Measurements from ENCODE around the gene MBP.
A peak's percentile ranks its signal among the peaks of the same experiment; 100 is the strongest.

Gene MBP

DNA sequence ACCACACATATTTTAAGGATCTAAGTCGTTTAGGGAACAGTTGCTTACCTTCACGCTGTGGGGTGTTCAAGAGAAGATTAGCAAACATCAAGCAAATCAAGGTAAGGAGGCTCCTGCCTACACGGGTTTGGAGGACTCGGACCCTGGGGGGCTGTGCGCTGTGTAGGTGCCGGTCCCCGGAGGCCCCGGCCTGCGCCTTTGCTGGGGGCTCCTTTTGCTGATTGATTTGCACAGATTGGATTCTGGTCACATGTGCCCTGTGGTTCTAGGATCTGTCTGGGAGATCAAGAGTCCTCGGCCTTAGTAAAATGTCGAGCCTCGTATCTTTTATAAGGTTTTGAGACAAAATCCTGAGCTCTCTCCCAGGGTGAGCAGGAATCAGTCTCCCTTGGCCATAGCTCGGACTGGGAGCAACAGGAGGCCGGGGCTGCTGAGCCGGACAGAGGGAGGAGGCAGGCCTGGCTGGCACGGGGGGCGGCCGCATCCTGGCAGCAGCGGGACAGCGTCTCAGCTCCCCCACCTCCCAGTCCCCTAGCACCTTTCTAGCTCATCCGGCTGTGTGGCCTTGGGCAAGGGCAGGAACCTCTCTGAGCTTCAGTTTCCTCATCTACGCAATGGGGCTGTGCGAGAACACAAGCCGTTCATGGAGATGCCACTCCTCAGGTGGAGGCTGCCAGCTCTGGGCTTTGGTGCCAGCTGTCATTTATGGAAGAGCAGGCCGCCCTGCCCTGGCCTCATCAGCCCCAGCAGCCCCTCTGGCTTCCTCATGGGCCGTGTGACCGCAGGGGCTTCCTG lies 147.2 kb downstream of the MBP start:
- H3K4me3 ChIP-seq (ENCODE audit: low read depth, low read length) = no peak overlapping the region
- CTCF ChIA-PET = interaction anchor here (1.3 to 7.4 kb wide), 7 partner anchors 9 to 225 kb away, joined by 3 to 189 read pairs (median 79); no protein-coding TSS in a partner anchor
- DNase-seq (ENCODE audit: low read depth, low spot score) = no peak
- TF ChIP-seq, protein P1, sequence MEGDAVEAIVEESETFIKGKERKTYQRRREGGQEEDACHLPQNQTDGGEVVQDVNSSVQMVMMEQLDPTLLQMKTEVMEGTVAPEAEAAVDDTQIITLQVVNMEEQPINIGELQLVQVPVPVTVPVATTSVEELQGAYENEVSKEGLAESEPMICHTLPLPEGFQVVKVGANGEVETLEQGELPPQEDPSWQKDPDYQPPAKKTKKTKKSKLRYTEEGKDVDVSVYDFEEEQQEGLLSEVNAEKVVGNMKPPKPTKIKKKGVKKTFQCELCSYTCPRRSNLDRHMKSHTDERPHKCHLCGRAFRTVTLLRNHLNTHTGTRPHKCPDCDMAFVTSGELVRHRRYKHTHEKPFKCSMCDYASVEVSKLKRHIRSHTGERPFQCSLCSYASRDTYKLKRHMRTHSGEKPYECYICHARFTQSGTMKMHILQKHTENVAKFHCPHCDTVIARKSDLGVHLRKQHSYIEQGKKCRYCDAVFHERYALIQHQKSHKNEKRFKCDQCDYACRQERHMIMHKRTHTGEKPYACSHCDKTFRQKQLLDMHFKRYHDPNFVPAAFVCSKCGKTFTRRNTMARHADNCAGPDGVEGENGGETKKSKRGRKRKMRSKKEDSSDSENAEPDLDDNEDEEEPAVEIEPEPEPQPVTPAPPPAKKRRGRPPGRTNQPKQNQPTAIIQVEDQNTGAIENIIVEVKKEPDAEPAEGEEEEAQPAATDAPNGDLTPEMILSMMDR (IDR thresholded peaks at IDR 0.05; ENCODE audit: insufficient read depth, low read length, missing control alignments) = no peak
- POLR2A ChIA-PET = no interaction called here

DNA sequence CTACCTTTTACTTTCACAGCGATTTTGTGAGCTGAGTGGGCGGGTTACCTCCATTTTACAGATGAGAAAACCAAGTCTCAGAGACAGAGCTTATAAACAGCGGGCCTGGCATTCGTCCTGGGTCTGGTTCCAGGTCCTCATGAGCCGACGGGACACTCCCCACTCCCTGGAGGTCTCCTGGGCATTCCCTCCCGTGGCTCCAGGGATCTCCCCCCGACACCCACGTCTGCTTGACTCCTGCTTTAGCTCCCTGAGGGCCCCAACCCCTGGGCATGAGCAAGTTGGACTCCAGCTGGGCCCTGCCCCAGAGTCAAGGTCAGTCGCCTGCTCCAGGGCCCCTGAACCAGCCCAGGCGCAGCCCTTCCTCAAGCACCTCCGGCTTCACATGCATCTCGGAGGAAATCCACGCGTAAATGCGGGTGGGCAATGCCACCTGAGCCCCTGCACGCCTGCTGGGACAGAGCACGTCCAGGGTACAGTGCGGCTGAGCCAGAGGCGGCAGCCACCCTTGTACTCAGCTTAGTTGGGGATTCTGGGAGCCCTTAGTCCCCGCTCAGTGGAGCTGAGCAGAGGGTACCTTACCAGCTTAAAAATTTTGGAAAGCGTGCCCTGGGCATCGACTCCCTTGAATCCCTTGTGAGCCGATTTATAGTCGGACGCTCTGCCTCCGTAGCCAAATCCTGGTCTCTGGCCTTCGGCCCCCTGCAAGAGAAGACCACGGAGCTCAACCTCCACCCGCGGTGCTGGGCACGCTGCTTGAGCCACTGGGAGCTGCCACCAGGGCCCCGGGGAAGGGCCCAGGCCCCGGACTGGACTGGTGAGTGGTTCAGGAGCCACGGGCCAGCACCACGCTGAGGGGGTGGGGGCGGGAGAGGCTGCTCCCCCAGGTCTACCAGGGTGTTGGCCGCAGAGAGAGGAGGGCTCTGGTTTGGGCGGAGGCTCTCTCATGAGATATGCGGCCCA lies 148.1 kb downstream of the MBP start:
- ChIA-PET CTCF (interaction anchor here (1.3 to 7.4 kb wide), 19 partner anchors 10 to 225 kb away, joined by 4 to 189 read pairs (median 11); no protein-coding TSS in a partner anchor), POLR2A (no interaction called here)
- TF ChIP-seq, protein P1 (IDR thresholded peaks at IDR 0.05; ENCODE audit: insufficient read depth, low read length, missing control alignments) = no peak
- no peak for DNase-seq (ENCODE audit: low read depth, low spot score)
- H3K4me3 ChIP-seq (ENCODE audit: low read depth, low read length) = no peak overlapping the region

DNA sequence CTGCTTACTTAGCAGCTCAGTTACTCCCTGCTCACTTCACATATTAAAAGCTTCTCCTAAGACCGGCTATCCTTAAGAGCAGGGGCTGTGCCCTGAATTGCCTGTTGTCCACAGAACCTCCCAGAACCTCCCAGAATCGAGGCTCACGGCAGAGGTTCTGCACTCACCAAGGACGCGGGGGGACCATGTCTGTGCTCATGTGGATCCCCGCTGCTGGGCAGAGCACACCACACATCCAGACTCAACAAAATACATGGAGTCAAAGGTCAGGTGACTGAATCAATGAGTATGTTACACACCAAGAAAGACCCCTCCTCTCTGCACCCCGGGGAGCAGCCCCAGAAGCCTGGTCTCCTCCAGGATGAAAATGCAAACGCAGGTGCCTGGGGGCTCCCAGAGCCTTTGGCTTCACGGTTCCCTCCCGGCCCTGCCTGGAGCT lies 149.0 kb downstream of the MBP start:
- POLR2A ChIA-PET = no interaction called here
- CTCF ChIA-PET = interaction anchor here (0.6 to 7.4 kb wide), 37 partner anchors 9 to 268 kb away, joined by 3 to 189 read pairs (median 5); no protein-coding TSS in a partner anchor
- TF ChIP-seq, protein P1 (IDR thresholded peaks at IDR 0.05; ENCODE audit: insufficient read depth, low read length, missing control alignments) = no peak

DNA sequence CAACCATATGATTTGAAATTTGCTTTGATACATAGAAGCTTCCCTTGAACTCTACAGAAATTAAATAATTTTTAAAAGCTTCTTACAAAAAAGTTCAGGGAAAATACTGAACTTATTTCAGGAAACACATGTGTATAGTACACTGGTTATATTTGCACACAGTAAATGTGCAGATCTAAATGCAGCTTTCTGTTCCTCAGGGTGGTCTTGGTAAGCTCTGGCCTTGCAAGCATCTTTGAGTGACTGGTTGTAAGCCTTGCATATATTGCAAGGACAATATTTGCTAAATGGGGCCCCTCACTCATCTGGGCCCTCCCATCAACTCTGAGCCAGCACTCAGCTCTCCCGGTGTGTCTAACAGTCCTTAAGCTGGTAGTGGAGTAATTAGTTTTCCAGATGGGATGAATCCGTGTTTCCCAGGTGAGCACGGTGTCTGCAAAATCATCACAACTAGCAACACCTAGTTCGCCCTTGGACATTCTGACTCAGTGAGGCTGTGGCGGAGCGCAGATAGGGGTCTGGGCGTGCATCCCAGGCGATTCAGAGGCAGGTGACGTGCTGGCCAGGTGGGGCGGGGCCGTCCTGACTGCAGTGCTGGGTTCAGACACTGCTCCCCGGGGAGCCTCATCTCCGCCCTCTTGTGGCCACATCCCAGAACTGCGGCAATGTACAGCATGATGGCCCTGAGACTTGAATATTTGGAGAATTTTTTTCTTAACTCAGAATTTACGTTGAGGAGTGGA lies 149.6 kb downstream of the MBP start:
- TF ChIP-seq, protein P1 (IDR thresholded peaks at IDR 0.05; ENCODE audit: insufficient read depth, low read length, missing control alignments) = peak; percentile 93
- no peak for DNase-seq (ENCODE audit: low read depth, low spot score)
- no peak overlapping the region for H3K4me3 ChIP-seq (ENCODE audit: low read depth, low read length)
- CTCF ChIA-PET = interaction anchor here (0.6 to 7.4 kb wide), 47 partner anchors 8 to 267 kb away, joined by 3 to 189 read pairs (median 5); no protein-coding TSS in a partner anchor
- POLR2A ChIA-PET = no interaction called here

More for the DNA sequence above, 149.0 kb downstream of the MBP start:
- no peak overlapping the region for H3K4me3 ChIP-seq (ENCODE audit: low read depth, low read length)
- no peak for DNase-seq (ENCODE audit: low read depth, low spot score)

DNA sequence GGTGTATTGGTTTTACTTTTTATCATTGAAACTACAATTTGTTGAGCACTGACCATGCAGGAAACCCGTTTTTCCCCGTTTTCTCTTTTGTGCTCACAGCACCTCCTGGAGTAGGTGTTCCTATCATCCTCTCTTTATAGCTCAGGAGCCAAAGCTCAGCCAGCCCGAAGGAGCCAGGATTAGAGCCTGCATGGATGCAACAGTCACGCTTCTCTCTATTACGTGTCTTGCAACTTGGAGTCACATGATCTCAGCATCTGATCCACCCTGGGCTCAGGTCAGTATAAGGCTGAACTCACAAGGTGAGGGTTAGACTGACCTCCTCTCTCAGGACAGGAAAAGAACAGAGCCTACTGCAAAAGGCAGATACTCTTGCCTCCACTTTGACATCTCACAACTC lies 150.5 kb downstream of the MBP start:
- POLR2A ChIA-PET = no interaction called here
- TF ChIP-seq, protein P1 (IDR thresholded peaks at IDR 0.05; ENCODE audit: insufficient read depth, low read length, missing control alignments) = no peak
- no peak for DNase-seq (ENCODE audit: low read depth, low spot score)
- H3K4me3 ChIP-seq (ENCODE audit: low read depth, low read length) = no peak overlapping the region
- CTCF ChIA-PET = interaction anchor here (0.7 to 7.4 kb wide), 22 partner anchors 7 to 228 kb away, joined by 3 to 189 read pairs (median 6); no protein-coding TSS in a partner anchor

All from AG04449 (cell line).